WERI-Rb-1 (cell line): ENCODE results near the gene FOXE1.

Experiments
- DNase-seq: peaks from one replicate; pipeline ENCODE4 v3.0.0-alpha.2; 2020
- H3K27ac ChIP-seq: fragments of 250-450 bp; sonication (Bioruptor Pico); 2 replicates; pipeline ENCODE4 v1.5.1; 2020; ENCODE audit warnings: mild to moderate bottlenecking, moderate library complexity
- H3K27me3 ChIP-seq: fragments of 250-450 bp; sonication (Bioruptor Pico); 2 replicates; pipeline ENCODE4 v1.5.1; 2021; ENCODE audit warnings: mild to moderate bottlenecking, low read depth, moderate library complexity; ENCODE audit not compliant: insufficient read depth, severe bottlenecking
- H3K36me3 ChIP-seq: fragments of 250-450 bp; sonication (Bioruptor Pico); 2 replicates; pipeline ENCODE4 v1.5.1; 2020; ENCODE audit warnings: mild to moderate bottlenecking, moderate library complexity
- H3K4me3 ChIP-seq: 2 replicates; pipeline ENCODE4 v1.5.1; 2011; ENCODE audit warnings: low read depth, mild to moderate bottlenecking, control low read depth, low read length
- H3K9me3 ChIP-seq: fragments of 250-450 bp; sonication (Bioruptor Pico); 2 replicates; pipeline ENCODE4 v1.5.1; 2021; ENCODE audit warnings: mild to moderate bottlenecking, moderate library complexity; ENCODE audit not compliant: severe bottlenecking
- TF ChIP-seq, protein P1 (sequence below): IDR thresholded peaks from 2 replicates; pipeline ENCODE4 v1.5.1; 2011; ENCODE audit warnings: low read depth, mild to moderate bottlenecking, control low read depth, inconsistent platforms, low read length

FOXE1 gene

DNA sequence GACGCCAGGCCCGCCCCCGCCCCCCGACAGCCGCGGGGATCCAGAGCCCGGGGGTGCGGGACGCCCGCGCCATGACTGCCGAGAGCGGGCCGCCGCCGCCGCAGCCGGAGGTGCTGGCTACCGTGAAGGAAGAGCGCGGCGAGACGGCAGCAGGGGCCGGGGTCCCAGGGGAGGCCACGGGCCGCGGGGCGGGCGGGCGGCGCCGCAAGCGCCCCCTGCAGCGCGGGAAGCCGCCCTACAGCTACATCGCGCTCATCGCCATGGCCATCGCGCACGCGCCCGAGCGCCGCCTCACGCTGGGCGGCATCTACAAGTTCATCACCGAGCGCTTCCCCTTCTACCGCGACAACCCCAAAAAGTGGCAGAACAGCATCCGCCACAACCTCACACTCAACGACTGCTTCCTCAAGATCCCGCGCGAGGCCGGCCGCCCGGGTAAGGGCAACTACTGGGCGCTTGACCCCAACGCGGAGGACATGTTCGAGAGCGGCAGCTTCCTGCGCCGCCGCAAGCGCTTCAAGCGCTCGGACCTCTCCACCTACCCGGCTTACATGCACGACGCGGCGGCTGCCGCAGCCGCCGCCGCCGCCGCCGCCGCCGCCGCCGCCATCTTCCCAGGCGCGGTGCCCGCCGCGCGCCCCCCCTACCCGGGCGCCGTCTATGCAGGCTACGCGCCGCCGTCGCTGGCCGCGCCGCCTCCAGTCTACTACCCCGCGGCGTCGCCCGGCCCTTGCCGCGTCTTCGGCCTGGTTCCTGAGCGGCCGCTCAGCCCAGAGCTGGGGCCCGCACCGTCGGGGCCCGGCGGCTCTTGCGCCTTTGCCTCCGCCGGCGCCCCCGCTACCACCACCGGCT, 1.0 kb downstream of the FOXE1 start:
- peaks cover 41% of the 10 kb centered on the region for H3K27me3 ChIP-seq
- H3K36me3 ChIP-seq: peaks cover 6% of the 10 kb centered on the region
- DNase-seq: peak; percentile 87
- no peaks in the 10 kb centered on the region for H3K9me3 ChIP-seq
- TF ChIP-seq, protein P1, sequence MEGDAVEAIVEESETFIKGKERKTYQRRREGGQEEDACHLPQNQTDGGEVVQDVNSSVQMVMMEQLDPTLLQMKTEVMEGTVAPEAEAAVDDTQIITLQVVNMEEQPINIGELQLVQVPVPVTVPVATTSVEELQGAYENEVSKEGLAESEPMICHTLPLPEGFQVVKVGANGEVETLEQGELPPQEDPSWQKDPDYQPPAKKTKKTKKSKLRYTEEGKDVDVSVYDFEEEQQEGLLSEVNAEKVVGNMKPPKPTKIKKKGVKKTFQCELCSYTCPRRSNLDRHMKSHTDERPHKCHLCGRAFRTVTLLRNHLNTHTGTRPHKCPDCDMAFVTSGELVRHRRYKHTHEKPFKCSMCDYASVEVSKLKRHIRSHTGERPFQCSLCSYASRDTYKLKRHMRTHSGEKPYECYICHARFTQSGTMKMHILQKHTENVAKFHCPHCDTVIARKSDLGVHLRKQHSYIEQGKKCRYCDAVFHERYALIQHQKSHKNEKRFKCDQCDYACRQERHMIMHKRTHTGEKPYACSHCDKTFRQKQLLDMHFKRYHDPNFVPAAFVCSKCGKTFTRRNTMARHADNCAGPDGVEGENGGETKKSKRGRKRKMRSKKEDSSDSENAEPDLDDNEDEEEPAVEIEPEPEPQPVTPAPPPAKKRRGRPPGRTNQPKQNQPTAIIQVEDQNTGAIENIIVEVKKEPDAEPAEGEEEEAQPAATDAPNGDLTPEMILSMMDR: peak; percentile 83
- H3K27ac ChIP-seq: peak overlapping the region; percentile 80
- H3K4me3 ChIP-seq: peak overlapping the region; percentile 55

DNA sequence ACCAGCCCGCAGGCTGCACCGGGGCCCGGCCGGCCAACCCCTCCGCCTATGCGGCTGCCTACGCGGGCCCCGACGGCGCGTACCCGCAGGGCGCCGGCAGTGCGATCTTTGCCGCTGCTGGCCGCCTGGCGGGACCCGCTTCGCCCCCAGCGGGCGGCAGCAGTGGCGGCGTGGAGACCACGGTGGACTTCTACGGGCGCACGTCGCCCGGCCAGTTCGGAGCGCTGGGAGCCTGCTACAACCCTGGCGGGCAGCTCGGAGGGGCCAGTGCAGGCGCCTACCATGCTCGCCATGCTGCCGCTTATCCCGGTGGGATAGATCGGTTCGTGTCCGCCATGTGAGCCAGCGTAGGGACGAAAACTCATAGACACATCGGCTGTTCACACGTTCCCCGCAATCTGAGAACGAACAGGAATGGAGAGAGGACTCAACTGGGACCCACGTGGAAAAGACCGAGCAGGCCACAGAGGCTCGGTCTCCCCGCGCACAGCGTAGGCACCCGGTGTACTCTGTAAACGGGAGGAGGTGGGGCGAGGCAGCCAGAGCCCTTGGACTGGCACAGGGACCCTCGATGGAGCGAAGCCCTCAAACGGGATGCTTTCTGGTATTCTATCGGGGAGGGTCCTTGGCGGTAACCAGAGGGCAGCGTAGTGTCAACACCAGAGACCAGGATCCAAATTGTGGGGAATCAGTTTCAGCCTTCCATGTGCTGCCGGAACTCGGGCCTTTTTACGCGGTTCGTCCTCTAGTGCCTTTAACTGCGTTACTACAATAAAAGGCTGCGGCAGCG, 1.9 kb downstream of the FOXE1 start:
- no peak overlapping the region for H3K4me3 ChIP-seq

GRCh38 chr9:97855486-97855875, 2.5 kb downstream of the FOXE1 start:
- TF ChIP-seq, protein P1: no peak
- peaks cover 6% of the 10 kb centered on the region for H3K36me3 ChIP-seq
- H3K9me3 ChIP-seq: no peaks in the 10 kb centered on the region
- DNase-seq: no peak
- H3K4me3 ChIP-seq: no peak overlapping the region
- peaks cover 26% of the 10 kb centered on the region for H3K27me3 ChIP-seq
- H3K27ac ChIP-seq: no peak overlapping the region

More for the DNA sequence above, 1.9 kb downstream of the FOXE1 start:
- peaks cover 32% of the 10 kb centered on the region for H3K27me3 ChIP-seq
- peak overlapping the region; percentile 80 for H3K27ac ChIP-seq
- DNase-seq: no peak
- TF ChIP-seq, protein P1: no peak
- peaks cover 6% of the 10 kb centered on the region for H3K36me3 ChIP-seq
- no peaks in the 10 kb centered on the region for H3K9me3 ChIP-seq

DNA sequence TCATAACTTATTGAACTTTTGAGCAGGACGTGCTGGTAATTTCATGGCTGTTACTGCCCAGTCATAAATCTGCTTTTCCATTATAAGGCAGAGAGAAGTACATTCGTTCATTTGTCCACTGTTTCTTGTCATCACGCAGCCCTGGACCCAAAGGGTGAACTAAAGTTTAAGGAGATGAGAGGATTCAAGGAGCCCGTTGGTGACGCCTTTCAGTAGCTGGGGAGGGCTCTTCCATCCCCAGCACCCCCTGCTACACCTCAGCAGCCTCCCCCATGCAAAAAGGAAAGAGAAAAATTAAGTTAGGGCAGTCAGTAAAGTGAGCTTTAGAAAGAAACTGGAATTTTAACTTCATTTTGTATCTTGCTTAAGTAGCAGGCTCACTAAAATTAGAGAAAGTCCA, 2.9 kb downstream of the FOXE1 start:
- no peak for DNase-seq
- Histone ChIP-seq H3K36me3 (peaks cover 6% of the 10 kb centered on the region), H3K4me3 (no peak overlapping the region), H3K9me3 (no peaks in the 10 kb centered on the region), H3K27ac (no peak overlapping the region), H3K27me3 (peaks cover 22% of the 10 kb centered on the region)
- TF ChIP-seq, protein P1: no peak

GRCh38 chr9:97856857-97857605, 4.0 kb downstream of the FOXE1 start:
- DNase-seq: no peak
- H3K4me3 ChIP-seq: no peak overlapping the region
- peaks cover 6% of the 10 kb centered on the region for H3K36me3 ChIP-seq
- TF ChIP-seq, protein P1: no peak
- H3K27me3 ChIP-seq: peaks cover 12% of the 10 kb centered on the region
- H3K9me3 ChIP-seq: no peaks in the 10 kb centered on the region
- no peak overlapping the region for H3K27ac ChIP-seq
